ENCODE data around the gene OTOP1.
"Not testable (repeated sequence)": the region's sequence is repeated elsewhere in the genome, so short reads cannot be mapped to it uniquely, and the experiment has no call there.

Gene OTOP1

GRCh38 chr4:4228356-4228668, 1.6 kb upstream of the OTOP1 start:
- DNase-seq, result no peak

GRCh38 chr4:4227510-4228355, 1.0 kb upstream of the OTOP1 start:
- DNase-seq, result no peak

GRCh38 chr4:4225915-4226605, 669 bp downstream of the OTOP1 start:
- no peak for DNase-seq

GRCh38 chr4:4217113-4217512, 9.6 kb downstream of the OTOP1 start:
- no peak for DNase-seq

GRCh38 chr4:4216648-4217047, 10.1 kb downstream of the OTOP1 start:
- DNase-seq, result no peak

- not testable (repeated sequence) for DNase-seq
Observed at GRCh38 chr4:4213674-4214073, 13.1 kb downstream of the OTOP1 start.

- DNase-seq, result no peak
Observed at GRCh38 chr4:4206204-4206603, 20.5 kb downstream of the OTOP1 start.

GRCh38 chr4:4204401-4204745, 22.4 kb downstream of the OTOP1 start:
- no peak for DNase-seq

- DNase-seq, result no peak
Observed at GRCh38 chr4:4203688-4204400, 22.9 kb downstream of the OTOP1 start.

- DNase-seq, result no peak
Observed at GRCh38 chr4:4202510-4202909, 24.2 kb downstream of the OTOP1 start.

- DNase-seq, result no peak
Observed at GRCh38 chr4:4200624-4201023, 26.1 kb downstream of the OTOP1 start.

- DNase-seq, result no peak
Observed at GRCh38 chr4:4195354-4195753, 31.4 kb downstream of the OTOP1 start.

GRCh38 chr4:4188557-4188956, 38.2 kb downstream of the OTOP1 start:
- DNase-seq, result not testable (repeated sequence)

GRCh38 chr4:4185528-4185927, 41.2 kb downstream of the OTOP1 start:
- DNase-seq, result no peak

GRCh38 chr4:4182835-4183568, 43.7 kb downstream of the OTOP1 start:
- no peak for DNase-seq

GRCh38 chr4:4170596-4171150, 56.1 kb downstream of the OTOP1 start:
- DNase-seq, result no peak

- not testable (repeated sequence) for DNase-seq
Observed at GRCh38 chr4:4167981-4168780, 58.5 kb downstream of the OTOP1 start.

GRCh38 chr4:4166986-4167385, 59.7 kb downstream of the OTOP1 start:
- not testable (repeated sequence) for DNase-seq

GRCh38 chr4:4165701-4166392, 60.9 kb downstream of the OTOP1 start:
- not testable (repeated sequence) for DNase-seq

- not testable (repeated sequence) for DNase-seq
Observed at GRCh38 chr4:4164532-4165173, 62.1 kb downstream of the OTOP1 start.

GRCh38 chr4:4162186-4162585, 64.5 kb downstream of the OTOP1 start:
- DNase-seq, result not testable (repeated sequence)
